Stimulated activated CD8-positive, alpha-beta memory T cell treated with anti-CD3 and anti-CD28 coated beads, Interleukin-15, amount 100 ng/mL, for 1 hour (primary cell): ENCODE results near the gene OSBPL8.
"Not testable (repeated sequence)": the region's sequence is repeated elsewhere in the genome, so short reads cannot be mapped to it uniquely, and the experiment has no call there.

Experiments used
- DNase-seq: peaks from one replicate; pipeline ENCODE4 v3.0.0-alpha.2; 2020; ENCODE audit warnings: low read depth

Gene OSBPL8

GRCh38 chr12:76529226-76529918, 30.2 kb downstream of the OSBPL8 start:
- DNase-seq: no peak

GRCh38 chr12:76523408-76523807, 36.2 kb downstream of the OSBPL8 start:
- DNase-seq: no peak

GRCh38 chr12:76520348-76520747, 39.2 kb downstream of the OSBPL8 start:
- DNase-seq: no peak

GRCh38 chr12:76519538-76519937, 40.0 kb downstream of the OSBPL8 start:
- no peak for DNase-seq

- DNase-seq: no peak
Observed at GRCh38 chr12:76518699-76519098, 40.9 kb downstream of the OSBPL8 start.

GRCh38 chr12:76515271-76515670, 44.3 kb downstream of the OSBPL8 start:
- DNase-seq: no peak

- DNase-seq: not testable (repeated sequence)
Observed at GRCh38 chr12:76511116-76511716, 48.4 kb downstream of the OSBPL8 start.

GRCh38 chr12:76508128-76508980, 51.2 kb downstream of the OSBPL8 start:
- no peak for DNase-seq

GRCh38 chr12:76506149-76506548, 53.4 kb downstream of the OSBPL8 start:
- no peak for DNase-seq

GRCh38 chr12:76505050-76505449, 54.5 kb downstream of the OSBPL8 start:
- DNase-seq: no peak

- no peak for DNase-seq
Observed at GRCh38 chr12:76504606-76505005, 55.0 kb downstream of the OSBPL8 start.

GRCh38 chr12:76503957-76504356, 55.6 kb downstream of the OSBPL8 start:
- no peak for DNase-seq

- no peak for DNase-seq
Observed at GRCh38 chr12:76501390-76501789, 58.2 kb downstream of the OSBPL8 start.

- DNase-seq: not testable (repeated sequence)
Observed at GRCh38 chr12:76499136-76499535, 60.4 kb downstream of the OSBPL8 start.

- no peak for DNase-seq
Observed at GRCh38 chr12:76495556-76495955, 64.0 kb downstream of the OSBPL8 start.

- no peak for DNase-seq
Observed at GRCh38 chr12:76491292-76491691, 68.3 kb downstream of the OSBPL8 start.

- no peak for DNase-seq
Observed at GRCh38 chr12:76490763-76491162, 68.8 kb downstream of the OSBPL8 start.

- DNase-seq: no peak
Observed at GRCh38 chr12:76489737-76490136, 69.8 kb downstream of the OSBPL8 start.

GRCh38 chr12:76486011-76486410, 73.6 kb downstream of the OSBPL8 start:
- DNase-seq: no peak

GRCh38 chr12:76480796-76481195, 78.8 kb downstream of the OSBPL8 start:
- no peak for DNase-seq

- no peak for DNase-seq
Observed at GRCh38 chr12:76478045-76478444, 81.5 kb downstream of the OSBPL8 start.

- DNase-seq: not testable (repeated sequence)
Observed at GRCh38 chr12:76472862-76473261, 86.7 kb downstream of the OSBPL8 start.

GRCh38 chr12:76471579-76471978, 88.0 kb downstream of the OSBPL8 start:
- DNase-seq: no peak
